ENCODE measurements around the gene ARMC9.
"Not testable (repeated sequence)": the region's sequence is repeated elsewhere in the genome, so short reads cannot be mapped to it uniquely, and the experiment has no call there.

Gene ARMC9, protein sequence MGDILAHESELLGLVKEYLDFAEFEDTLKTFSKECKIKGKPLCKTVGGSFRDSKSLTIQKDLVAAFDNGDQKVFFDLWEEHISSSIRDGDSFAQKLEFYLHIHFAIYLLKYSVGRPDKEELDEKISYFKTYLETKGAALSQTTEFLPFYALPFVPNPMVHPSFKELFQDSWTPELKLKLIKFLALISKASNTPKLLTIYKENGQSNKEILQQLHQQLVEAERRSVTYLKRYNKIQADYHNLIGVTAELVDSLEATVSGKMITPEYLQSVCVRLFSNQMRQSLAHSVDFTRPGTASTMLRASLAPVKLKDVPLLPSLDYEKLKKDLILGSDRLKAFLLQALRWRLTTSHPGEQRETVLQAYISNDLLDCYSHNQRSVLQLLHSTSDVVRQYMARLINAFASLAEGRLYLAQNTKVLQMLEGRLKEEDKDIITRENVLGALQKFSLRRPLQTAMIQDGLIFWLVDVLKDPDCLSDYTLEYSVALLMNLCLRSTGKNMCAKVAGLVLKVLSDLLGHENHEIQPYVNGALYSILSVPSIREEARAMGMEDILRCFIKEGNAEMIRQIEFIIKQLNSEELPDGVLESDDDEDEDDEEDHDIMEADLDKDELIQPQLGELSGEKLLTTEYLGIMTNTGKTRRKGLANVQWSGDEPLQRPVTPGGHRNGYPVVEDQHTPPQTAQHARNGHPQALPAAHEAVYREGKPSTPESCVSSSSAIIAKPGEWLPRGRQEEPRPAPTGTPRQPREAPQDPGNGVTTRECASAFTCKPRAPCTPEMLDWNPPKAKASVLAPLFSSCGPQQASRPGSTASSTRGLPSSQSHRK

DNA sequence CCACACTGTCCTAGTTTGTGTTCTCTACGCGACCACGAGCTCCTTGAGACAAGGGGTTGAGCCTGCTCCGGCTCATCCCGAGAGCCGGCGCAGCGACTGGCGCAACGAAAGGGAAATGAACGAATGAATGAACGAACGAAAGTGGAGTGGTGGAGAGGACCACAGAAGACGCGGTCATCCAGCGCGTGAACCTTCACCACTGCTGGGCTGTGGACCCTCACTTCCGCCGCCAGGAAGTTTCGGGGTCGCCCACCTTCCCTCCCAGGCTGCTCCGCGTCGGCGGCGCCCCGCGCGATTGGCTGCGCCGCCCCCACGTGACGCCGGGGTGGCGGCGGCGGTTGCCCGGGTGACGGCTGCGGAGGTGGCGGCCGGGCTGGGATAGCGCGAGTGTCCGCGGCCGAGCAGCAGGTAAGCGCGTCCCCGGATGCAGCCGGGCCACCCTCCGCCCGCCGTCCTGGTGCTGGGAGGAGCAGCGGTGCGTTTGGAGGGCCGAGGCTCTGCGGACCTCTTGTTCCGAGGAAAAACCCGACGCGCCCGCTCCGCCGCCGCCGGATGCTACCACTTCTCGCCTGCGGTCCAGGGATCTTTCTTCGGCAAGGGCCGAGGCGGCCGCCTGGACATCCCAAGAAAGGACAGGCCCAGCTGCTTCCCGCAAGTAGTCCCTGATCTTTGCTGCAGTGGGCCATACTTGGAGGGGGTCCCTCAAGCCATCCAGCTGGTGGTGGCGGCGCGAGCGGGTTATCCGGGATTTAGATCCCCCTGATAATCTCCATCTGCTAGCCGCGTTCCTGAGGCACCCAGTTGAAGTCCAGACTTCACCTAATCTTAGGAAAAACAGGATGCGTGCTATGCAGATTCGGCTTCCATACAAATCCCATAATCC lies at the start of gene ARMC9:
Gene ARMC9, plus strand, starts transcription at position 341 of the 883 bp plus-strand sequence. CDS start 7,608 bp downstream, outside the sequence.
- in situ Hi-C loops (cut with MboI; ENCODE audit: low sequenced_read_pairs), result no loop called here

DNA sequence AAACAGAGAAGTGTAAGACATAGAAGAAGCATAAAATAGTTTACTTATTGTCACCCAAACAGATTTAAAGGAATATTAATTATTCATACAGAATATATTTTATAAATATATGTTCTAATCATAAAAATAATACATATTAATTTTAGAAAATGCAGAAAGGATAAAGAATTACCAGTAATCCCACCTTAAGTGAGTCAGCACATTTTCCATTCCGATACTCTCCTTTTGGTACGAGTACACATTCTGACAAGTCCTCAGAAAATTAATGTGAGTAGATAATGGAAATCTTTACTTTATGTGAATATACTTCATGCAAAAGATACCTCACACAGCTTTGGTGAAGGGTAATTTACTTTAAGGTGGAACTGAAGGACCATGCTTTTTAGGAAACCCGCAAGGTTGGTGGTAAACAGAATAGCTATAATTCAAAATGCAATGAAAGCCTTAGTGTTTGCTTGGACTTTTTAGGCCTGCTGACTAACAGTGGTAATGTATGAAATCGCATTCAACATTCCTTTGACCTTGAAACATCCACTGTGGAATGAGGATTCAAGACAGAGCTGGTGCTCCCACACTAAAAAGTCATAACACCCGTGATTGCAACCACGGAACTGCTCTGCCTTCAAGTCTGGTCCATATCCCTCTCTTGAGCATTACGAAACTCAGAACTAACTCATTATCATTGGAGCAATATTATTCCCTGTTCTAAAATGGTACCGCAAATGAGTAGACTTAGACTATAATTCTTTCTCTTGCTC lies 45.5 kb upstream of the ARMC9 start:
- in situ Hi-C loops (cut with MboI; ENCODE audit: low sequenced_read_pairs), result no loop called here

DNA sequence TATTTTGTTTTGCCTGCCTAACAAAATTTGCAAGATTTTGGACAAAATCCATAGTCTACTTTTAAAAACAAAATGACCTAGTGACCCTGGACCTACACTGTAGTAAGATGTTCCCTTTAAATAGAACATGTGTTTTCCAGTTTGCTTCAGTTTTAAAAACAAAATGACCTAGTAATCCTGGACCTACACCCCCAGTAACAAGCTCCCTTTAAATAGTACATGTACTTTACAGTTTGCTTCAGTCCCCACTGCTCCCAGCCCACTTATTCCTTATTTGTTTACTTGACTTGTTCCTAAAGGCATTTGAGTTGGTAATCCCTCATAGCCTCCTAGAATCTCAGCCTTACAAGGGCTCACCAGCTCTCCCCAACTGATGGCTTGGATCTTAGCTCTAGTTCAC lies 39.1 kb upstream of the ARMC9 start:
- in situ Hi-C loops (cut with MboI; ENCODE audit: low sequenced_read_pairs), result no loop called here

DNA sequence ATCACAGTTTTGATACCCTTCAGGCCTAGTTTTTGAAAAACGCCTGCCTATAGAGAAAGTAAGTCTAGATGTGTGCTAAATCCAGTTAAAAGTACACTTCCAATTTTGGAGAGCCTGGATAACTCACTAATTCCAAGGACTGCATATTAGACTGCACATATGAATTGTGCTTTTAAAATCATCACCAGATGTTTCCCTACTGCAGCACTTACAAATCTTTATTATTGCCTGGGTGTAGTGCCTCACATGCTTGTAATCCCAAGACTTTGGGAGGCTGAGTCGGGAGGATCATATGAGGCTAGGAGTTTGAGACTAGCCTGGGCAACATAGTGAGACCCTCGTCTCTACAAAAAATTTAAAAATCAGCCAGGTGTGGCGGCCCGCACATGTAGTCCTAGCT lies 37.7 kb upstream of the ARMC9 start:
- in situ Hi-C loops (cut with MboI; ENCODE audit: low sequenced_read_pairs), result no loop called here

DNA sequence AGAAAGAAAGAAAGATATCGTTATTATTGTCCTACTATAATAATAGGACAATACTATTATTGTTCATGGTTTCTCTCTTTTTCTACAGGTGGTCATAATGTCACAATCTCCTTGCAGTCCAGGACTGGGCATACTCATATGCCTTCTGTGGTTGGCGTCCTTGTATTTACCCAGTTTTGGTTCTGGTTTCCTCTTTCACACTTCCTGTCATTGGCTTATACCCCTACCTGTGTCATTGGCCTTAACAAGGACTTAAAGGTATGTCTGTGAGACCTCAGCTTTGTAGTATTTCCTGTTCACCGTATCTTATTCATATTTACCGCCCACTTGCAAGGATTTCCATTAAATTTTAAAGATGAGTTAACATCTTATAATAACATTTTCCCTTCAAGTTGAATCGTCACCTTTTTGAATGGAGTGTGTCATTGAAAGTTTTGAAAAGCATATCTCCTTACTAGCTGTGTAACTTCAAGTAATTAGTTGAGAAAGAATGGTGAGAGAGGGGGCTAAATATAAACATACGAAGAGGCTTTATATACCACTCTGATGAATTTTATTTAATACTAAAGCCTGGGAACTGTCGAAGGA lies 37.1 kb upstream of the ARMC9 start:
- in situ Hi-C loops (cut with MboI; ENCODE audit: low sequenced_read_pairs), result no loop called here

DNA sequence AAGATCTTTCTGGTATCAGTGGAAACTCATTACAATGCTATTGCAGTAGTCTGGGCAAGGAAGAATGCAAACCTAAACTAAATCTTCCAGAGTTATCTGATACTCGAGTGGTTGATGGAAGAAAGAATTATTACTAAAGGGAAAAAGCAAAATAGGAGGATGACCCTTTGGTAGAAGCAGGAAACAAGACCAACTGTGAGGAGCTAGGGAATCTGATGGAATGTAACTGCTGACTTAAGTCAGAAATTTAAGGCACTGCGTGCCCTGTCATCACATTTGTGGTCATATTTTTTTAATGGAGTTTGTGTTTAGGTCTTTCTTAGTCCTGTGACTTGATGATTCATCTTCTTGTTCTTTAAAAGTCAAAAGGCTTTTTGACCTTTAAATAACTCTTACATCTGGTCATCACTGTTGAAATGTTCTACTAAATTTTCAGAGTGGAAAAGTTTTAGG lies 36.5 kb upstream of the ARMC9 start:
- in situ Hi-C loops (cut with MboI; ENCODE audit: low sequenced_read_pairs), result no loop called here

DNA sequence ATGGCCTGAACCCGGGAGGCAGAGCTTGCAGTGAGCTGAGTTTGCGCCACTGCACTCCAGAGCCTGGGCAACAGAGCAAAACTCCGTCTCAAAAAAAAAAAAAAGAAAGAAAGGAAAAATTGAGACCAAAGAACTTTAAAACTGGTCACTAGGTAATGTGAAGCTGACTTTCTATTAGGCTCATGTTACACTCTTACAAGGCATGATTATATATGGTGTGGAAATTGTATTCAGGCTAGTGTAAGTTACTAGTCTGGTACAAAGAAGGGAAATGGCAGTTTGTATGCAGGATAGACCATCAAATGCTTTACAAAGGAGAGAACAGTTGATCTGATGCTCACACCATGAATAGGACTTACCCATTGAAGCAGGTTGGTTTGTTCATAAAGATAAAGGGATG lies 35.4 kb upstream of the ARMC9 start:
- in situ Hi-C loops (cut with MboI; ENCODE audit: low sequenced_read_pairs), result no loop called here

DNA sequence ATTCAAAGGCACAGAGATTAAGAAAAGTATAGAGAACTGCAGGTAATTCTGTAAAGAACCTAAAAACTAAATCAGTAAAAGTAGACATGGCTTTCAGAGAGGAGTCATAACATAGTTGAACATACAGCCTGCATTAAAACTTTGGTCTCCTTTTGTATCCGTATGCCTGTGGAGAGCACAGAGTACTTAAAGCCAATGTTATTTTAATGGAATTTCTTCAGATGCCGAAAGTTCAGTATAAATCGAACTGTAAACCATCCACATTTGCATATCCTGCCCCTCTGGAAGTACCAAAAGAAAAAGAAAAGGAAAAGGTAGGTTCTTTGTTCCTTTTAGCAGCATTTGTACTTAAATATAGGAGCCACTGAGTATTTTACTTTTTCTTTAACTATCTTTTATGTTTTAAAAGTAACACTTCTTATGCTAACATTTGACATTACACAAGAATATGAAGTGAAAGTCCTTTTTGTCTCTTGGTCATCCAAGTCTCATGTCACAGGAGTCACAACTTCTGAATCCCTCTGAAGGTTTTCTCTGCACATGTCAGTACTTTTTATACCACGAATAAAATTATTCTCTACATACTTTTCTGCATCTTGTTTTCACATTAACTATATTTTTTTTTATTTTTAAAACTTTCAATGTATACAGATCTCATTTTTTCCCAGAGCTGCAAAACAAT lies 34.9 kb upstream of the ARMC9 start:
- in situ Hi-C loops (cut with MboI; ENCODE audit: low sequenced_read_pairs), result no loop called here

DNA sequence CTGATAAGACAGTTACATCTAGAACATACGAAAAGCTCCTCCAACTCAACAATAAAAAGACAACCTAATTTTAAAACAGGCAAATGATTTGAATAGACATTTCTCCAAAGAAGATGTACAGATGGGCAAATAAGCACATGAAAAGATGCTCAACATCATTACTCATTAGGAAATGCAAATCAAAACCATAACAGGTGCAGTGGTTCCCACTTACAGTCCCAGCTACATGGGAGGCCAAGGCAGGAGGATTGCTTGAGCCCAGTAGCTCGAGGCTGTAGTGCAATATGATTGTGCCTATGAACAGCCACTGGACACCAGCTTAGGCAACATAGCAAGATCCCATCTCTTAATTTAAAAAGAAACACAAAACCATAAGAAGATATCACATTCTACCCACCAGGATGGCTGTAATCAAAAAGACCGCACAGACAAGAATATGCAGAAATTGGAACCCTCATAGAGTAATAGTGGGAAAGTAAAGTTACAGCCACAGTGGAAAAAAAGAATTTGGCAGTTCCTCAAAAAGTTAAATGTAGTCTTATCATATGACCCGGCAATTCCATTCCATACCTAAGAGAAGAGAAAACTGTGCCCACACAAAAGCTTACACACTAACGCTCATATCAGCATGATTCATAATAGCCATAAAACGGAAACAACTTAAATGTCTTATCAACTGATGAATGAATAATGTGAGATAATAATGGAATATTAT lies 30.5 kb upstream of the ARMC9 start:
- in situ Hi-C loops (cut with MboI; ENCODE audit: low sequenced_read_pairs), result no loop called here

DNA sequence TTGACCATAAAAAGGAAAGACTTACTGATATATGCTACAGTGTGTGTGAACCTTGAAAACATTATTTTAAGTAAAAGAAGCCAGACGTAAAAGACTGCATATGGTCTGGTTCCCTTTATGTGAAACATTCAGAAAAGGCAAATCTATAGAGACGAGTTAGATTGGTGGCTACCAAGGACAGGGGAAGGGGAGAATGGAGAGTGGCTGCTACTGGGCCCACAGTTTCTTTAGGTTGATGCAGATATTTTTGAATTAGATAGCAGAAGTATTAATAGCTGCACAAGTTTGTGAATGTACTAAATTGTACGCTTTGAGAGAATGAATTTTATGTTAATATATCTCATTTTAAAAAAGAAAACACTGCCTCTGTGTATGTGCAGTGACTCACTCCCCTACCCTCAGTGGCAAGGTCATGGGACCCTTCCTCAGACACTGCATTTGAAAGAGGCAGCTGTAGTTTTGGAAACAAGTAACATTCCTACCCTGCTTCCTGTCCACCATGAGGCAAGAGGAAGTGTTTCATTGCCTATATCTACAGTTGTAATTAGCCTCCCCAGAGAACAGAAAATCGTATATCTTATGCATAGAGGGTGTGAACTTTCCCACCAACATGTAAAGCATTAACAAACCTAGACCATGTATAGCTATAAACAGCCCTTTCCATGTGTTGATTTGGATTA lies 29.8 kb upstream of the ARMC9 start:
- in situ Hi-C loops (cut with MboI; ENCODE audit: low sequenced_read_pairs), result no loop called here

DNA sequence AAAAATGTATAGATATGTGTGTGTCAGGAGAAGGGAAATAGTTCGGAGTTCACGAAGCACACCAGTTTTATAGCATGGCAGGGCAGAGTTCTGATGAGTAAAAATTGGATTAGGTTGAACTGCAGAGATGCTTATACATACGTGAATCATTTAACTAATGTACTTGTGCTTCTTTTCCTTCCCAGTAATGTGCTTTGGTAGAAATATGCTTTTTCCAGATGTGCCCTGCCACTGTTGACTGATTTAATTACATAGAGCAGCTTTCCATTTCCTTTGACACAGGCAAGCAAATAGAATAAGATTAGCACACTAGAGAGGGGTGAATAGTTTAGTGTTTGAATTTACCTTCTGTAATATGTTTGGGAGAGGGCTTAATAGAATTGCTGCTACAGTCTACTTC lies 28.9 kb upstream of the ARMC9 start:
- in situ Hi-C loops (cut with MboI; ENCODE audit: low sequenced_read_pairs), result no loop called here

DNA sequence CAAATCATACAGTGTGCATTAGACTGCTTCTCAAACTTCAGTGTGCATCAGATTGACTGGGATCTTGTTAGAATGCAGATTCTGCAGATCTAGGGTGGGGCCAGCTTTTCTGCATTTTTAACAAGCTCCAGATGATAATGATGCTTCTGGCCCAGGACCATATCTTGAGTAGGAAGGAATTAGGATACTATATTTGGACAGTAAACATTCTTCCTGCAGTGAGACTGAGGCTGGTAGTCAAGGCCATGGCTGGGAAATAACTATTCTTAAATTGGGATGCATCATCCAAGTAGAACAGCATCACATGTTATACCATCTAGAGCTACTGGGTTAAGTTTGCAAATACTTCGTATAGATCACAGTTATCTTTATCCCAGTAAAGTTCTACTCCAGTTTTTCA lies 28.4 kb upstream of the ARMC9 start:
- in situ Hi-C loops (cut with MboI; ENCODE audit: low sequenced_read_pairs), result no loop called here

DNA sequence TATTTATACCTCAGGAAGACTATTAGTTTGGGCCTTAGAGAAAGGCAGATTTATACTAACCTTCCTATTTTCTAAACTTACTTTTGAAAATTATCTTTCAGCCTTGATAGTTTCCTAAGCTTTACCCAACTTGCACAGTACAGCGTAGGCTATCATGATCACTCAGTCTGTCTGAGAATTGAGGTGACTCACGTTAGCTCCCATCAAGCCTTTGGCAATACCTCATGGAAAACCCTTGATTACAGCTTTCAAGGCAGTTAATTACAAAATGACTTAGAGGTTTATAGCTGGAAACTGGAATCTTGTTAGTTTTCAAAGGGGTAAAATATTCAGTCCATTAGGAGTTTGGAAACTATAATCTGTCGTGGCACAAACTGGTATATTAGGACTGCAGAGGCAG lies 26.4 kb upstream of the ARMC9 start:
- in situ Hi-C loops (cut with MboI; ENCODE audit: low sequenced_read_pairs), result no loop called here

DNA sequence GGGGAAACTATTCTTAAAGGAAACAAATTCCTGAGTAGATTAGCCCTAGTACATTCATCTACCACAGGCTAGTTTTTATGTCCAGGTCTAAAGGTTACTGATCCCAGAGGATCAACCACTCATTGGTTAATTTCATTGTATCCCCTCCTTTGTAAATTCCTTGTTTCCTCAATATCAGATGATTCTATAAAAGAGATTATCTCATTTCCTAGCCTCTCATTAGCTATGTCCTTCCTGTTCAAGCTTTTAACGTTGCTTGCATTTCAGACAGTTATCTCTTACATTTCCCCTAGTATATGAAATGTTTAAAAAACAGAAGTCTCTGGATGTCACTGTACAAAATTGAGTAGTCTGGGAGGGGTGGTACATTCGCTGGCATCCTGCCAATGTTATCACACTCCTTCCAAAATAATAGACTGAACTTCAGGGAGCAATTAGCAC lies 24.2 kb upstream of the ARMC9 start:
- in situ Hi-C loops (cut with MboI; ENCODE audit: low sequenced_read_pairs), result no loop called here

DNA sequence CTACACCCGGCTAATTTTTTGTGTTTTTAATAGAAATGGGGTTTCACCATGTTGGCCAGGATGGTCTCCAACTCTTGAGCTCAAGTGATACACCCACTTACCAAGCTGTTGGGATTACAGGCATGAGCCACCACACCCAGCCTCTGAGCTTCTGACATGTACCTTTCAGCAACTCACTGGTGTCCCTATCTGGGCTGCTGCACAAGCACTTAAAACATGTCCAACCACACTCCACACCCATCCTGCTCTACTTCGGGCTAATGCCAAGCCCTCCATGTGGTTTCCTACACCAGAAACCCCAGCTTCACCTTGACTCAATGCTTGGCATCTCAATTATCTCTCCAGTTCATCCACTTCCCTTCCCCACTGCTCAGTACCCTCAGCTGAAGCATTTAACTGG lies 22.4 kb upstream of the ARMC9 start:
- in situ Hi-C loops (cut with MboI; ENCODE audit: low sequenced_read_pairs), result no loop called here

DNA sequence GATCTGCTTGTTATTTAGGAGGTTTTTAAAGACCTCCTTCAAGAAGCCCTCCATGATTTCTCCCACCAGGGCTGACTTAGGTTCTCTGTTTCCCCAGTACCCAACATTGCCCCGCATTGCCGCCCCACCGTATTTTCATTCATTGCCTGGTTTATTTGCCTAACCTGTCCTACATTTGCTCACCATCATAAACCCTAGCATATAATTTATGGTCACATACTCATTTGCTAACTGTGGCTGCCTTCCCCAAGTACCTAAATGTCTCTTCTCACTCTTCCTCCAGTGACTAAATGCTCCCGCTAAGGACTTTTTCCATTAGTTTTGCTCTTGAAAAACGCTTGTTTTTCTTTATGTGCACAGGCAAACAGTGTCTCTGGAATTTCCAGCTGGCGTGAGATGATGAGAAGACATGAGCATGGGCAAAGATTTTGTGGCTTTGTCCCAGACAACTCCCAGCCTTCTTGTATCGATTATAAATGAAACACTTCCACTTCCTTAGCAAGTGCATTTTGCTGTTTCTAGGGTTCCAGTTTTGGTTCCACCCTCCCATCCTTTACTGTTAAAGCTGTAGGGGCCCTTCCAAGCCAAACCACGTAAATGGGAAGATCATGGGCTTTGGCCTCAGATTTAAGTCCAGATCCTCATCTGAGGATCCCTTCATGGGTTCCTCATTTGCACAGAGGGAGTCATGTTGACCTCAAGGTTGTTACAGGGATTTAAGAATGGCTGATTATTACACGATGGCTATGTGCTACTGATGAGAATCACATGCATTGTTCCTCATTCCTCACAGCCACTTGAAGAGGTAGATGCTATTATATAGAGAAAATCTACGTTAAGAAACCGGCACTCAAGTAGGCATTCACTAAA lies 21.0 kb upstream of the ARMC9 start:
- in situ Hi-C loops (cut with MboI; ENCODE audit: low sequenced_read_pairs), result no loop called here

DNA sequence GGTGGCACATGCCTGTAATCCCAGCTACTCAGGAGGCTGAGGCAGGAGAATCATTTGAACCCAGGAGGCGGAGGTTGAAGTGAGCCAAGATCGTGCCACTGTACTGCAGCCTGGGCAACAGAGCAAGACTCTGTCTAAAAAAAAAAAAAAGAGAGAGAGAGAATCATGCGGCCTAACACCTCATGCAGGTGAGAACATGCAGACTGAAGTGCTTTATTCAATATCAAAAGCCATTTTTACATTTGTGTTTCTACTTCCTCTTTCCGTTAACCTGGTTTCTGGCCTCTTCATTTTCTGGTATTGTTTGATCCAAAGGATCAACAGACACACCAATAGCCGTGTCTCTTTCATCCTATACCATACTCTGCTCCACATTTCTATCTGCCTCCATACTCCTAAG lies 19.6 kb upstream of the ARMC9 start:
- in situ Hi-C loops (cut with MboI; ENCODE audit: low sequenced_read_pairs), result not testable (repeated sequence)
